Astrocyte of the spinal cord (primary cell): Measurements from ENCODE around the gene ETV7.

ENCODE experiments used
- DNase-seq: peaks from one replicate; pipeline ENCODE4 v3.0.0; 2011; ENCODE audit warnings: low read depth, low spot score
- H3K4me3 ChIP-seq: 2 replicates; pipeline ENCODE4 v1.5.1; 2011; ENCODE audit warnings: low read depth, mild to moderate bottlenecking, low read length, moderate library complexity
- in situ Hi-C: cut with HindIII; loops from 2 replicates; pipeline ENCODE4 v1.10.0; 2017; ENCODE audit warnings: low sequenced_read_pairs
- TF ChIP-seq, protein P1 (sequence below): IDR thresholded peaks from 2 replicates; pipeline ENCODE4 v1.5.1; 2012; ENCODE audit warnings: low read depth, mild to moderate bottlenecking, low read length, inconsistent platforms

The ETV7 gene

GRCh38 chr6:36361071-36361470, 26.4 kb downstream of the ETV7 start:
- in situ Hi-C loops: no loop called here
- DNase-seq: no peak
- H3K4me3 ChIP-seq: no peak overlapping the region
- TF ChIP-seq, protein P1, sequence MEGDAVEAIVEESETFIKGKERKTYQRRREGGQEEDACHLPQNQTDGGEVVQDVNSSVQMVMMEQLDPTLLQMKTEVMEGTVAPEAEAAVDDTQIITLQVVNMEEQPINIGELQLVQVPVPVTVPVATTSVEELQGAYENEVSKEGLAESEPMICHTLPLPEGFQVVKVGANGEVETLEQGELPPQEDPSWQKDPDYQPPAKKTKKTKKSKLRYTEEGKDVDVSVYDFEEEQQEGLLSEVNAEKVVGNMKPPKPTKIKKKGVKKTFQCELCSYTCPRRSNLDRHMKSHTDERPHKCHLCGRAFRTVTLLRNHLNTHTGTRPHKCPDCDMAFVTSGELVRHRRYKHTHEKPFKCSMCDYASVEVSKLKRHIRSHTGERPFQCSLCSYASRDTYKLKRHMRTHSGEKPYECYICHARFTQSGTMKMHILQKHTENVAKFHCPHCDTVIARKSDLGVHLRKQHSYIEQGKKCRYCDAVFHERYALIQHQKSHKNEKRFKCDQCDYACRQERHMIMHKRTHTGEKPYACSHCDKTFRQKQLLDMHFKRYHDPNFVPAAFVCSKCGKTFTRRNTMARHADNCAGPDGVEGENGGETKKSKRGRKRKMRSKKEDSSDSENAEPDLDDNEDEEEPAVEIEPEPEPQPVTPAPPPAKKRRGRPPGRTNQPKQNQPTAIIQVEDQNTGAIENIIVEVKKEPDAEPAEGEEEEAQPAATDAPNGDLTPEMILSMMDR: no peak

DNA sequence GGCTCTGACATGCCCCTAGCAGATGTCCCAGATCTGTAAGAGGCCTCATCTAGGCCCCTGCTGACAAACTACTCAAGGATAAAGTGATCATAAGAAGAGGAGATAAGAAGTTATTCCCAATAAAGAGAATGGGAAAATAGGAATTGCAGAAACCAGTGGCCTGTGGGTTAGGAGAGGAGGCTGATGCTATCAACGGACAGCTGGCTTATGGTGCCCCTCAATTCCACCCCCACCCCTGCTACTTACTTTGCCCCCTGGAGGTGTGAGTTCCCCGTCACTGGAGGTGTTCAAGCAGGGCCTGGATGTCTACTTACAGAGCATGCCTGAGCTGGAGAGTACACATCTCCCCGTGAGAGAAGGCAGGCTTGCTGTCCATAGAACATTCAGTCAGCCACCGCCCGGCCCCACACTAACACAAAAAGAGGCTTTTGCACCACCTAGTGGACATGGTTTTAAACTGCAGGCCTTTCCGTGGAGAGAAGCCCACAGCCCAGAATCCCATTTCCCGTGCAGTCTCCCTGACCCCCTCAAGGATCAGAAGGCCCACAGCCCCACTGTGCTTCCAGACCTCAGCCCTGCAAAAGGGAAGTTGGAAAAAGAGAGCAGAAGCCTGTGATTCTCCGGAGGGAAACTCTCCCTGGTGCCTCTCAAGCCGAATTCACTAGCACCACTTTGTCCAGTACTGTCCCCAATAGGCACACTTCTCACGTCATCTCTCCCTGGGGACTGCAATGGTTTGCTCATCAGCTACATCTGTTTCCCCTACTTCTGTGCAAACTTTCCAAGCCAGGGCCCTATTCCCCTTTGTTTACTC, 27.0 kb downstream of the ETV7 start:
- in situ Hi-C loops: no loop called here
- H3K4me3 ChIP-seq: no peak overlapping the region
- peak; percentile 64 for DNase-seq
- TF ChIP-seq, protein P1: peak; percentile 87

GRCh38 chr6:36358226-36358915, 29.1 kb downstream of the ETV7 start:
- in situ Hi-C loops: no loop called here
- no peak overlapping the region for H3K4me3 ChIP-seq
- DNase-seq: no peak
- TF ChIP-seq, protein P1: no peak

- DNase-seq: no peak
- no peak overlapping the region for H3K4me3 ChIP-seq
- TF ChIP-seq, protein P1: no peak
- in situ Hi-C loops: no loop called here
These were observed 29.6 kb downstream of the ETV7 start for GRCh38 chr6:36357872-36358225.

- no peak for DNase-seq
- in situ Hi-C loops: no loop called here
- no peak overlapping the region for H3K4me3 ChIP-seq
- TF ChIP-seq, protein P1: no peak
These were observed 31.6 kb downstream of the ETV7 start for GRCh38 chr6:36355819-36356218.

DNA sequence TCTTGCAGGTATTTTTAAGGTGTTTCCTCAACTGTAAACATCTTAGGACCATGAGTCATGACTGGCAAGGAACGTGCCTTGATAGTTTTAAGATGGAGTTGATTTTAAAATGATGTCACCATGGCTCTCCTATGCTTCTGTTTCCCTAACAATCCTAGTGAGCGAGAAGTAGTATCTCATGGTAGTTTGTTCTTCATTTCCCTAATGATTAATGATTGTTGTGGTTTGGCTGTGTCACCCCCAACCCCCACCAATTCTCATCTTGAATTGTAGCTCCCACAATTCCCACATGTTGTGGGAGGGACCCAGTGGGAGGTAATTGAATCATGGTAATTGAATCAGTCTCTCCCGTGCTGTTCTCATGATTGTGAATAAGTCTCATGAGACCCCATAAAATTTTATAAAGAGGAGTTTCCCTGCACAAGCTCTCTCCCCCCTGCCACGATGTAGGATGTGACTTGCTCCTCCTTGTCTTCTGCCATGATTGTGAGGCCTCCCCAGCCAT, 34.0 kb downstream of the ETV7 start:
- no peak overlapping the region for H3K4me3 ChIP-seq
- in situ Hi-C loops: no loop called here
- peak; percentile 58 for DNase-seq
- TF ChIP-seq, protein P1: no peak
